Activated T-helper 17 cell treated with anti-CD3 and anti-CD28 coated beads, Interleukin-2, amount 50 U/mL, for 72 hours (primary cell): ENCODE data around the gene RNF133. TPM values are rescaled to one million over a fixed set of nuclear protein-coding genes. Genes with fewer than 3 reads are reported as not detected.
"Not testable (repeated sequence)": the region's sequence is repeated elsewhere in the genome, so short reads cannot be mapped to it uniquely, and the experiment has no call there.

Source experiments
- ATAC-seq: fragments of 150-1000 bp; cut with Tn5 transposase; replicated peaks from 2 replicates; pipeline ENCODE4 v1.10.0; 2021; ENCODE audit warnings: mild to moderate bottlenecking, moderate library complexity
- H3K27ac Mint-ChIP-seq: one replicate; pipeline ENCODE4 v1.8.0; 2022; ENCODE audit warnings: mixed read lengths
- H3K27me3 Mint-ChIP-seq: one replicate; pipeline ENCODE4 v1.8.0; 2022; ENCODE audit warnings: mixed read lengths
- H3K36me3 Mint-ChIP-seq: one replicate; pipeline ENCODE4 v1.8.0; 2022; ENCODE audit warnings: low read depth, mild to moderate bottlenecking, mixed read lengths
- H3K4me1 Mint-ChIP-seq: one replicate; pipeline ENCODE4 v1.8.0; 2022; ENCODE audit warnings: mixed read lengths
- H3K4me3 Mint-ChIP-seq: one replicate; pipeline ENCODE4 v1.8.0; 2022; ENCODE audit warnings: mild to moderate bottlenecking, mixed read lengths
- H3K9me3 Mint-ChIP-seq: one replicate; pipeline ENCODE4 v1.8.0; 2022; ENCODE audit warnings: mixed read lengths
- total RNA-seq, 2 donors: library from RNA; stranded (reverse); gene quantifications; one replicate each; pipeline ENCODE4 v1.2.3, GENCODE V29; 2022

RNF133 gene
- total RNA-seq, 2 donors from 2014 or later, result not detected

DNA sequence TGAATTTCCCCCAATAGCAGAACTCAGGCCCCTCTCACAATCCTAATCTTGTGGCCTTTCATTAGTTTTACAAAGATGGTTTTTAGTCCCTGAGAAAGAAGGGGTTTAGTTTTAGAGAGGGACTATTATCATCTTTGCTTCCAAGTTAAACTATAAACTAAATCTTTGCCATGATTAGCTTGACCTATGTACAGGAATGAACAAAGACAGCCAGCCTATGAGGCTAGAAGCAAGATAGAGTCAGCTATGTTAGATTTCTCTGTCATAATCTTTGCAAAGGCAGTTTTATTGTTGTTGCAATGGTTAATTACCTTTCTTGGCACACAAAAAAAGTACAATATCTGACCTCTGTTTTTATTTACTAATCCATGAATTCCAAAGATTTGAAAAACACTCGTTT, 19.1 kb downstream of the RNF133 start:
- no peaks in the 10 kb centered on the region for H3K36me3 Mint-ChIP-seq
- H3K9me3 Mint-ChIP-seq, result peaks cover 11% of the 10 kb centered on the region
- no peak overlapping the region for H3K27ac Mint-ChIP-seq
- H3K4me3 Mint-ChIP-seq, result no peak overlapping the region
- no peaks in the 10 kb centered on the region for H3K4me1 Mint-ChIP-seq
- no peak for ATAC-seq
- no peaks in the 10 kb centered on the region for H3K27me3 Mint-ChIP-seq

DNA sequence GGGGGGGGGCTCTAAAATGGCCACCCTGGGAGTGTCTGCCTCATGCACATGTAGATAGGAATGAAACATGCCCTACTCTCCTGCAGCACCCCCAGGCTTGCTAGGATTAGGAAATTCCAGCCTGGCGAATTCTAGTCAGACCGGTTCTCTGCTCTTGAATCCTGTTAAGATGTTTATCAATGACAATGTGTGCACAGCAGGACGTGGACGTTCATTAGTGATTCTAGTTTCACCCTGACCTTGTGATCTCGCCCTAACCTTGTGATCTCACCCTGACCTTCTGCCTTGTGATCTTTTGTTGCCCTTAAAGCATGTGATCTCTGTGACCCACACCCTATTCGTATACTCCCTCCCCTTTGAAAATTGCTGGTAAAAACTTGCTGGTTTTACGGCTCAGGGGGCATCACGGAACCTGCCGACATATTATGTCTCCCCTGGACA, 19.6 kb downstream of the RNF133 start:
- H3K36me3 Mint-ChIP-seq, ATAC-seq, H3K27ac Mint-ChIP-seq, H3K27me3 Mint-ChIP-seq, H3K4me3 Mint-ChIP-seq, H3K4me1 Mint-ChIP-seq: not testable (repeated sequence)
- H3K9me3 Mint-ChIP-seq, result peaks cover 11% of the 10 kb centered on the region

DNA sequence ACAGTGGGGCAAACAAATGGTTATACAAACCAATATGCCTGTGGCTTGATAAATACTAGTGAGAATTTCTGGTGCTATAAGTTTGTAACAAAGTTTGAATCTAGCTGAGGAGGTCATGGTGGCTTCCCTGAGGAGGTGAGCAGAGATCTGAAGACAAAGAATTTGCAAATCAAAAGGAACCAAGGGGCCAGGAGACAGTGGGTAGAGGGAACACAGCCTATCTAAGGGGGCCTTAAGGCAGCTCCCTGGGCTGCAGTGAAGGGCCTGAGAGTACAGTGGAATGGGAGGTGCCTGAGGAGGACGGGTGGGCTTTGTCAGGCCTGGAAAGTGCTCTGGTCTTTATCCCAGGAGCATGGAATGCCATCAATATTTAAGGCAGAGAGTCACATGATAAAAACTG, 21.8 kb downstream of the RNF133 start:
- Mint-ChIP-seq H3K9me3 (peaks cover 11% of the 10 kb centered on the region), H3K36me3 (no peaks in the 10 kb centered on the region), H3K4me1 (no peaks in the 10 kb centered on the region), H3K4me3 (no peak overlapping the region), H3K27ac (no peak overlapping the region), H3K27me3 (no peaks in the 10 kb centered on the region)
- ATAC-seq, result no peak

DNA sequence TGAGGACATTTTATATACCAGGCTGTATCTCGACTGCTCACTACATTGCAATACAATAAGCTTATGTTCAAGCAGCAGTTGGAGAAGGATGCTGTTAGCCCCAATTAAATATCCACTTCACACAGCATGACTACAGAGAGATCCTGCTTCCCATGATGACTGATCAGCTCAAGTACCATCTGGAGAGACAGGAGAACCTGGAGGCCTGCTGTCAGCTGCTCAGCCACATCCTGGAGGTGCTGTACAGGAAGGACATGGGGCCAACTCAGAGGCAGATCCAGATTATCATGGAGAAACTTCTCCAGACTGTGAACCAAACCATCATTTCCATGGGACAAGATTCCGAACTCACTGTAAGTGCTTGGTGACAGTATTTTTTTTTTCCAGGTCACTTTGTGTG, 22.5 kb downstream of the RNF133 start:
- H3K27me3 Mint-ChIP-seq, result no peaks in the 10 kb centered on the region
- H3K9me3 Mint-ChIP-seq, result peaks cover 11% of the 10 kb centered on the region
- no peak for ATAC-seq
- H3K36me3 Mint-ChIP-seq, result no peaks in the 10 kb centered on the region
- H3K27ac Mint-ChIP-seq, result no peak overlapping the region
- H3K4me3 Mint-ChIP-seq, result no peak overlapping the region
- H3K4me1 Mint-ChIP-seq, result no peaks in the 10 kb centered on the region

DNA sequence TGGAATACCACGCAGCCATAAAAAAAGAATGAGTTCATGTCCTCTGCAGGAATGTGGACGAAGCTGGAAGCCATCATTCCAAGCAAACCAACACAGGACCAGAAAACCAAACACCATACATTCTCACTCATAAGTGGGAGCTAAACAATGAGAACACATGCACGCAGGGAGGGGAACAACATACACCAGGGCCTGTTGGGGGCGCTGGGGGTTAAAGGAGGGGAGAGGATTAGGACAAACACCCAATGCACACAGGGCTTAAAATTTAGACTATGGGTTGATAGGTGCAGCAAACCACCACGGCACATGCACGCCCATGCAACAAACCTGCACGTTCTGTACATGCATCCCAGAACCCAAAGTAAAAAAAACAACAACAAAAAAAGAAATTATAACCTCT, 23.3 kb downstream of the RNF133 start:
- Mint-ChIP-seq H3K27ac (no peak overlapping the region), H3K9me3 (peaks cover 11% of the 10 kb centered on the region), H3K27me3 (no peaks in the 10 kb centered on the region), H3K4me3 (no peak overlapping the region), H3K36me3 (no peaks in the 10 kb centered on the region), H3K4me1 (no peaks in the 10 kb centered on the region)
- ATAC-seq, result no peak

DNA sequence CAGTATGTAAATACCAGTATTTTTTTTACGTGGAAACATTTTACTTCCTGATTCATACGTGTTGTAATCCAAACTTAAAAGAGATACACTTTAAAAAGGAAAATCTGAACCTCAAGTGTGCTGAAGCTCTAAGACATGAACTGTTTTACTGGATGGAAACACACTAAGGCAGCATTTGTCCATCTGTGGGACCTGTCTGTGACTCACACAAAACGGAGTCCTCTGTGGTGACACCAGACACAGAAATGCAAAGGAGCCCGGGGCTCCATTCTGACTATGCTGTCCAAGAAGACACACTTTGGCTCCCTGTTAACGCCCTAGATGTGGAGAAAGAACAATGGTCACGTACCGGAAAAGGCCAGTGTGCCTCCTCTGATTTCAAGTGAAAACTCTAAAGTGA, 23.9 kb downstream of the RNF133 start:
- H3K4me3 Mint-ChIP-seq, result no peak overlapping the region

DNA sequence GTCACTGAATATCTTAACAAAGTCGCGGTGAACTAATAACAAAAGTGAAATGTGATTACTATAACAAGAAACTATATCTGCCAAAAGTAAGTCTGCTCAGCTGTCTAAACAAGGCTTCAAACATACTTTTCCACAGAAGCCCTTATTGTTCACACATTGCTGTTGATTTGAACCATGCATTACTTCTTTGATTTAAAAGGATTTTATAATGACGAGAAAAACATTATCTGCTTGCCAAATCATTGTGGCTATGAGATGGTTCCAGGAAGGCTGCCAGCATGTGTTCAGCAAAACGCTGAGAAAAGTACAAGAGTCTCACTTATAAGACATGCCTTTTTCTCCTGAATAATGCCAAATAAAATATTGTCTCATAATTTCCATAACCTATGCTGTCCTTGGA, 24.4 kb downstream of the RNF133 start:
- H3K36me3 Mint-ChIP-seq, result no peaks in the 10 kb centered on the region
- H3K27ac Mint-ChIP-seq, result no peak overlapping the region
- no peak for ATAC-seq
- H3K4me3 Mint-ChIP-seq, result no peak overlapping the region
- no peaks in the 10 kb centered on the region for H3K4me1 Mint-ChIP-seq
- peaks cover 11% of the 10 kb centered on the region for H3K9me3 Mint-ChIP-seq
- H3K27me3 Mint-ChIP-seq, result no peaks in the 10 kb centered on the region

More for the DNA sequence above, 23.9 kb downstream of the RNF133 start:
- no peaks in the 10 kb centered on the region for H3K36me3 Mint-ChIP-seq
- H3K27me3 Mint-ChIP-seq, result no peaks in the 10 kb centered on the region
- H3K9me3 Mint-ChIP-seq, result peaks cover 11% of the 10 kb centered on the region
- no peak for ATAC-seq
- no peak overlapping the region for H3K27ac Mint-ChIP-seq
- no peaks in the 10 kb centered on the region for H3K4me1 Mint-ChIP-seq

DNA sequence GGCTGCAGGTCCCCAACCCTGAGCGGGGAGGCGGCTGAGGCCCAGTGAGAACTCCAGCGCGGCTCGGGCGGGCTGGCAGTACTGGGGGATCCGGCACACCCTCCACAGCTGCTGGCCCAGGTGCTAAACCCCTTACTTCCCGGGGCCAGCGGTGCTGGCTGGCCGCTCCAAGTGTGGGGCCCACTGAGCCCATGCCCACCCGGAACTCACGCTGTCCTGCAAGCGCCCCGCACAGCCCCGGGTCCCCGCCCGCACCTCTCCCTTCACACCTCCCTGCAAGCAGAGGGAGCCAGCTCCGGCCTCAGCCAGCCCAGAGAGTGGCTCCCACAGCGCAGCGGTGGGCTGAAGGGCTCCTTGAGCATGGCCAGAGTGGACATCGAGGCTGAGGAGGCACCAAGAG, 25.0 kb downstream of the RNF133 start:
- no peaks in the 10 kb centered on the region for H3K36me3 Mint-ChIP-seq
- no peaks in the 10 kb centered on the region for H3K4me1 Mint-ChIP-seq
- ATAC-seq, result no peak
- peaks cover 11% of the 10 kb centered on the region for H3K9me3 Mint-ChIP-seq
- no peaks in the 10 kb centered on the region for H3K27me3 Mint-ChIP-seq
- H3K4me3 Mint-ChIP-seq, result no peak overlapping the region
- H3K27ac Mint-ChIP-seq, result no peak overlapping the region

DNA sequence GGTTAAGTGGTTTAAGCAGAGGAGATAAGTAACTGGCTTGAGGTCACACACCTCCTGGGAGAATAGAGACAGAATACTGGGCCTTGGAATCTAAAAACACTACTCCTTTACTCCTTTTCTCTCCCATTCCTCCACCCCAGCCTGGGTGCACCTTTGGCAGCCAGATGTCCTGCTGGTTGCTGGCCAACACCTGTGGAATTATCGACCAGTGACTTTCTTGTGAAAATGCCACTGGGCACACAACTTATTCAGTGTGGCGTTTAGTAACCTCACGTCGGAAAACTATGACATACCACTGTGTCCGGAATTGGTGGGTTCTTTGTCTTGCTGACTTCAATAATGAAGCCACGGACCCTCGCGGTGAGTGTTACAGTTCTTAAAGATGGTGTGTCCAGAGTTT, 26.4 kb downstream of the RNF133 start:
- no peak for ATAC-seq
- Mint-ChIP-seq H3K4me3 (no peak overlapping the region), H3K27ac (no peak overlapping the region), H3K36me3 (no peaks in the 10 kb centered on the region), H3K27me3 (no peaks in the 10 kb centered on the region), H3K9me3 (peaks cover 4% of the 10 kb centered on the region), H3K4me1 (no peaks in the 10 kb centered on the region)

DNA sequence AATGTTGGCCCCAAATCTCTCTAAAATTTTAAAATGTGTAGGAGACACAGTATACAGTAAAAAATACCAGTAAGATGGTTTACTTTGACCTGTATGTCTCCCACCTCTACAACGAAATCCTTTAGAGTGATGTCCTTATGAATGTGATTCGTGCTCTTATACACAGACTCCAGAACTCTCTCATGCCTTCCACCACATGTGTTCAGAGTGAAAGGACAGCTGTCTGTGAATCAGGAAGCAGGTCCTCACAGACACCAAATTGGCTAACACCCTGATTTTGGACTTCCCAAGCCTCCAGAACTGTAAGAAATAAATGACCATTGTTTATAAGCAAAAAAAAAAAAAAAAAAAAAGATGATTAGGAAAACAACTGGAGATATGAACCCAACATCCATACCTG, 35.2 kb downstream of the RNF133 start:
- H3K4me3 Mint-ChIP-seq, result no peak overlapping the region
- H3K9me3 Mint-ChIP-seq, result peaks cover 4% of the 10 kb centered on the region
- no peaks in the 10 kb centered on the region for H3K36me3 Mint-ChIP-seq
- H3K4me1 Mint-ChIP-seq, result no peaks in the 10 kb centered on the region
- no peak for ATAC-seq
- no peaks in the 10 kb centered on the region for H3K27me3 Mint-ChIP-seq
- no peak overlapping the region for H3K27ac Mint-ChIP-seq

DNA sequence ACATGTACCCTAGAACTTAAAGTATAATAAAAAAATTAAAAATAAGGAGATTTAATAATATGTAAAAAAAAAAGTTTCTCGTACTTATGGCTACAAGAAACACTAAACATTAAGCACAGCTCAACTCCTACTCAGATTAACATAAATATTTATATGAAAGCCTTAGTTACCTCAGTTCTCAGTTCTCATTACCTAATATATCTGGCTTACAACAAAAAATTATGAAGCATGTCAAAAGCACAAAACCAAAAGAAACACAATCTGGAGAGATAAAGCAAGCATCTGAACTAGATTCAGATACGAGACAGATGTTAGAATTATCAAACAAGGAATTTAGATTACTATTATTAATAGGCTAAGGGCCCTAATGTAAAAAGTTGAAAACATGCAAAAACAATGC, 40.1 kb downstream of the RNF133 start:
- no peak overlapping the region for H3K27ac Mint-ChIP-seq
- no peak for ATAC-seq
- no peaks in the 10 kb centered on the region for H3K36me3 Mint-ChIP-seq
- H3K4me3 Mint-ChIP-seq, result no peak overlapping the region
- H3K27me3 Mint-ChIP-seq, result no peaks in the 10 kb centered on the region
- peaks cover 1% of the 10 kb centered on the region for H3K9me3 Mint-ChIP-seq
- H3K4me1 Mint-ChIP-seq, result no peaks in the 10 kb centered on the region

DNA sequence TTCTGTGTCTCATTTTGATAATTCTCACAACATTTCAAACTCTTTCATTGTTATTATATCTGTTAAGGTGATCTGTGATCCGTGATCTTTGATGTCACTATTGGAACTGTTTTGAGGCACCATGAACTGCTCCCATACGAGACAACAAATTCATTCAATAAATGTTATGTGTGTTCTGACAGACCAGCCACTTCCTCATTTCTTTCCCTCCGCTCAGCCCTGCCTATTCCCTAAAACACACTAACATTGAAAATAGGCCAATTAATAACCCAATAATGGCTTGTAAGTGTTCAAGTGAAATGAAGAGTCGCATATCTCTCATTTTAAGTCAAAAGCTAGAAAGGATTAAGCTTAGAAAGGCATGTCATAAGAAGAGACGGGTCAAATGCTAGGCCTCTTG, 45.2 kb downstream of the RNF133 start:
- H3K27ac Mint-ChIP-seq, result no peak overlapping the region
- no peaks in the 10 kb centered on the region for H3K4me1 Mint-ChIP-seq
- no peaks in the 10 kb centered on the region for H3K27me3 Mint-ChIP-seq
- peaks cover 5% of the 10 kb centered on the region for H3K9me3 Mint-ChIP-seq
- H3K36me3 Mint-ChIP-seq, result no peaks in the 10 kb centered on the region
- ATAC-seq, result no peak
- no peak overlapping the region for H3K4me3 Mint-ChIP-seq

DNA sequence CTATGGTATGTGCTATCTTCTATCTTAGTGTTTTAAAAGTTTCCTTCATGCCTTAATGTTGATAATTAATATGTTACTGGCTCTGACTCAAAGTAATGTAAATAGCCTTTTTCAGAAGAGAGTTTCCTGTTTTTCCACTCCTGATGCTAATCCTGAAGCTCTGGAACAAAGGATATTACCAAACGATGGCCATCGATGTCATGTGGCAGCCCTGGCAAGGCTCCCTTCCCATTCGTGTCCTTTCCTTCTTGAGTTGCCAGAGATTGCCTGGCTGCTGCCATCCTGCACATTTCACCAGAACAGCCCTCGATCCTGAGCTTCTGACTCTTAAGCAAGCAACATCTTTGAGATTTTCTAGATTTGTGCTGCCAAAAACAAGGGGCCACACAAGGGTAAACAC, 46.0 kb downstream of the RNF133 start:
- Mint-ChIP-seq H3K27me3 (no peaks in the 10 kb centered on the region), H3K4me1 (no peaks in the 10 kb centered on the region)

DNA sequence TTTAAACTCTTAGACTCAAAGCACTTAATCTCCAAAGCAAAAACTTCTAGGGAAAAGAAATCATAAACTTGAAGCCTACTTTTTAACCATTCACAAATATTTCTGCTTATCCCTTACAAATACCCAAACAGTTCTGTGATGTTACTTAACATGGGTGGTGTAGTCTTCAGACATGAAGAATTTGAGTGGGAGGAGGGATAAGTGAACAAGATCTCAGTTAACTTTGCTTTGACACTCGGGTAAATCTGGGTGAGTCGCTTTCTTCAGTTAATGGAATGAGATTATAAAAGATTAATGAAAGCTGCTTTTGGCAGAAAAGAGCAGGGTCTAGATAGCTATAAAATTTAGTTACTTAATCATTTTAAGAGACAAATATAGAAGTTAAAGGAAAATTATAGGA, 47.5 kb downstream of the RNF133 start:
- Mint-ChIP-seq H3K27ac (no peak overlapping the region), H3K4me1 (no peaks in the 10 kb centered on the region), H3K36me3 (no peaks in the 10 kb centered on the region), H3K27me3 (no peaks in the 10 kb centered on the region), H3K4me3 (no peak overlapping the region), H3K9me3 (peaks cover 9% of the 10 kb centered on the region)
- no peak for ATAC-seq

More for the DNA sequence above, 46.0 kb downstream of the RNF133 start:
- no peak overlapping the region for H3K27ac Mint-ChIP-seq
- no peak for ATAC-seq
- H3K9me3 Mint-ChIP-seq, result peaks cover 5% of the 10 kb centered on the region
- H3K4me3 Mint-ChIP-seq, result no peak overlapping the region
- H3K36me3 Mint-ChIP-seq, result no peaks in the 10 kb centered on the region
